Measurements from ENCODE around the gene SATB2. TPM values are rescaled to one million over a fixed set of nuclear protein-coding genes. Genes with fewer than 3 reads are reported as not detected.

The SATB2 gene
- polyA plus RNA-seq, 1 of the 3 experiments (the other 2 are of a cell fraction), result 0.13 TPM

DNA sequence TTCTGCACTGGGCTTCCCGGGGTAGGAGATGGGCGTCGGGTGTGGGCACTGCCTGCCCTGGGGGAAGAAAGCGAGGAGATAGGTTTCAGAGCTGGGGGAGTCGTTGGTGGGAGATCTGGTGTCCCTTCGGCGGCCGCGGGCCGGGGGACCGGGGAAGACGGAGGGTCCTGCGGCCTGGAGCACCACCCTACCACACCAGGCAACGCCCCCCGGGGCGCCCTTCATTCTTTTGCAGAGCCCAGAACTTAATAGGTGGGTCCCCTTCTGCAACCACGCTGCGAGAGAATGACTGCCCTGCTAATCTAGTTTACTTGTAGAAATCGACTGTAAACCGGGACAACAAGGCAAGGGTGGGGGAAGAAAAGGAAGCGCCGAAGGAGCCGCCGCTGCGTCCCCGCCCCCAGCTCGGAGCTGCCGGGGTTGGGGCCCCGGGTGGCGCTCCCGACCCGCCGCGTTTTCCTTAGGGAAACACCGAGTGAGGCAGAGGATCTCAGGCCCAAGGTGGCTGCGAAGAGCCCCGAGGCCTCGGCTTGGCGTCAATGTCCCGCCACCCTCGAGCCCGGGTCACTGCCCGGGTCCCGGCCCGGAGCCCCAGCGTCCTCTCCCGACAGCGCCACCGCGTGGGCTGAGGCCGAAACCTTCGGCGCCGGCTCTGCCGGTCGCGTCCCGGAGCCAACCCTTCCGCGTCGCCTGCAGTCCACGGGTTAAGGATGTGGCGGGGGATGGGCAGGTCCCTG lies 5.4 kb upstream of the SATB2 start:
- Histone ChIP-seq H3K4me2 (peak overlapping the region; percentile 74), H3K79me2 (ENCODE audit: insufficient read depth) (no peaks in the 10 kb centered on the region), H3K9ac (no peak overlapping the region), H3K4me1 (ENCODE audit: control insufficient read depth in 1 of 2, insufficient read depth in 2 of 2, low read depth in 1 of 2, low read length in 1 of 2) (peaks cover 0 to 12% of the 10 kb centered on the region in 2 experiments; a peak in 1 of 4 replicates), H2AFZ (ENCODE audit: low read depth) (peak overlapping the region; percentile 54; the same call in 1 of the 2 replicates), H3F3A (replicated peaks; ENCODE audit: insufficient read depth) (peaks cover 8% of the 10 kb centered on the region), H3K27ac (ENCODE audit: low read depth in 2 of 2, low read length in 1 of 2) (no peak overlapping the region), H3K9me3 (no peaks in the 10 kb centered on the region), H3K4me3 (ENCODE audit: low read depth in 2 of 2, low read length in 1 of 2) (peak overlapping the region; percentile 31 to 61), H3K9me2 (no peaks in the 10 kb centered on the region), H3K27me3 (ENCODE audit: insufficient read depth) (peaks cover 87% of the 10 kb centered on the region), H3K36me3 (replicated peaks in 1 of 2; ENCODE audit: control insufficient read depth in 1 of 2, insufficient read depth in 2 of 2, low read length in 1 of 2) (no peaks in the 10 kb centered on the region), H4K20me1 (ENCODE audit: insufficient read depth) (no peaks in the 10 kb centered on the region)
- 4% methylated on average over 28 of the region's 63 CpGs for whole genome bisulfite sequencing (ENCODE audit: low lambda C conversion rate)
- DNase-seq, result peak; percentile 90
- ChIA-PET POLR2A (no interaction called here), CTCF (interaction anchor here (1.0 to 3.4 kb wide), 7 partner anchors 10 to 1148 kb away, joined by 3 to 12 read pairs (median 4); no protein-coding TSS in a partner anchor)
- TF ChIP-seq, protein P1, sequence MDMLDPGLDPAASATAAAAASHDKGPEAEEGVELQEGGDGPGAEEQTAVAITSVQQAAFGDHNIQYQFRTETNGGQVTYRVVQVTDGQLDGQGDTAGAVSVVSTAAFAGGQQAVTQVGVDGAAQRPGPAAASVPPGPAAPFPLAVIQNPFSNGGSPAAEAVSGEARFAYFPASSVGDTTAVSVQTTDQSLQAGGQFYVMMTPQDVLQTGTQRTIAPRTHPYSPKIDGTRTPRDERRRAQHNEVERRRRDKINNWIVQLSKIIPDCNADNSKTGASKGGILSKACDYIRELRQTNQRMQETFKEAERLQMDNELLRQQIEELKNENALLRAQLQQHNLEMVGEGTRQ (IDR thresholded peaks at IDR 0.05; ENCODE audit: borderline replicate concordance, low read depth, low read length), result no peak
- peak; percentile 50 for TF ChIP-seq SMC3 (IDR thresholded peaks at IDR 0.05; ENCODE audit: low read depth, low read length)
- TF ChIP-seq TEAD4 (IDR thresholded peaks at IDR 0.05; ENCODE audit: borderline replicate concordance, insufficient read depth), result no peak
- TF ChIP-seq MXI1 (IDR thresholded peaks at IDR 0.05; ENCODE audit: low read depth, low read length), result no peak
- TF ChIP-seq, protein P2, sequence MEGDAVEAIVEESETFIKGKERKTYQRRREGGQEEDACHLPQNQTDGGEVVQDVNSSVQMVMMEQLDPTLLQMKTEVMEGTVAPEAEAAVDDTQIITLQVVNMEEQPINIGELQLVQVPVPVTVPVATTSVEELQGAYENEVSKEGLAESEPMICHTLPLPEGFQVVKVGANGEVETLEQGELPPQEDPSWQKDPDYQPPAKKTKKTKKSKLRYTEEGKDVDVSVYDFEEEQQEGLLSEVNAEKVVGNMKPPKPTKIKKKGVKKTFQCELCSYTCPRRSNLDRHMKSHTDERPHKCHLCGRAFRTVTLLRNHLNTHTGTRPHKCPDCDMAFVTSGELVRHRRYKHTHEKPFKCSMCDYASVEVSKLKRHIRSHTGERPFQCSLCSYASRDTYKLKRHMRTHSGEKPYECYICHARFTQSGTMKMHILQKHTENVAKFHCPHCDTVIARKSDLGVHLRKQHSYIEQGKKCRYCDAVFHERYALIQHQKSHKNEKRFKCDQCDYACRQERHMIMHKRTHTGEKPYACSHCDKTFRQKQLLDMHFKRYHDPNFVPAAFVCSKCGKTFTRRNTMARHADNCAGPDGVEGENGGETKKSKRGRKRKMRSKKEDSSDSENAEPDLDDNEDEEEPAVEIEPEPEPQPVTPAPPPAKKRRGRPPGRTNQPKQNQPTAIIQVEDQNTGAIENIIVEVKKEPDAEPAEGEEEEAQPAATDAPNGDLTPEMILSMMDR (IDR thresholded peaks at IDR 0.05), result peak; percentile 77
- no peak for TF ChIP-seq EP300 (IDR thresholded peaks at IDR 0.05; ENCODE audit: borderline replicate concordance in 1 of 2, low read depth in 1 of 2, low read length in 1 of 2)
- TF ChIP-seq RAD21 (IDR thresholded peaks at IDR 0.05; ENCODE audit: low read length), result peak; percentile 33; the same call in 1 of the 2 replicates
- no peak for TF ChIP-seq GABPA (IDR thresholded peaks at IDR 0.05; ENCODE audit: low read depth)
- no peak for TF ChIP-seq FOXJ3 (CRISPR knock-in tag; IDR thresholded peaks at IDR 0.05)
- TF ChIP-seq NRF1 (IDR thresholded peaks at IDR 0.05; ENCODE audit: low read depth, low read length), result no peak
- TF ChIP-seq ELF1 (IDR thresholded peaks at IDR 0.05), result 0 out of 2 replicates have a peak, but pooled peaks have one; percentile 9

DNA sequence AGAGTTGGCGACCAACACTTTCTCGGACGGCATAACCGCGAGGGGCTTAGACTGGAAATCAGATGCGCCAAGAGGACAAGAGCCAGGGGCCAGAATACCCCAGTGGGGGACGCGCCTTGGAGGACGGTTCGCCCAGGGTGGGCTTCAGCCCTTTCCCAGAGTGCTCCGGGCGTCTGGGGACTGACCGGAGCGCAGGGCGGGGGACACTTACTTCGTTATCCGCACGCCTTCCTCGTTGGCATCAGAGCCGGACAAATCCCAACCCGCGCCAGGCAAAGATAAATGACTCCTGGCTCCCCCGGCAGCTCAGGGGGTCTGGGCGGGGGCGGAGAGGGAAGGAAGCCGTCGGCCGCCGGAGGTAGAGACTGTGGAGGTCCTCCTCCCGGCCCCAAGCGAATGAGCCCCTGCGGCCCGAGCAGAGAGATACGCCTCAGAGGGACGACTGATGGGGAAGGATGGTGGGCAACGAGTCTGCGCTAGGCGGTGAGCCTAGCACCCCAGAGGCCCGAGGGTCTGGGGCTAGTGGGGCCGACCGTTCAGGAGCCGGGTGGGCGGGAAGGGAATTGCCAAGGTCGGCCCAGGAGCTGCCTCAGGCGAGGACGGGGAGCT lies 4.7 kb upstream of the SATB2 start:
- Histone ChIP-seq H3K4me1 (ENCODE audit: control insufficient read depth in 1 of 2, insufficient read depth in 2 of 2, low read depth in 1 of 2, low read length in 1 of 2) (peaks cover 0 to 12% of the 10 kb centered on the region in 2 experiments; a peak in 1 of 4 replicates), H3F3A (replicated peaks; ENCODE audit: insufficient read depth) (peaks cover 8% of the 10 kb centered on the region), H3K27me3 (ENCODE audit: insufficient read depth) (peaks cover 87% of the 10 kb centered on the region), H3K4me2 (no peak overlapping the region), H2AFZ (ENCODE audit: low read depth) (no peak overlapping the region), H3K9ac (no peak overlapping the region), H3K79me2 (ENCODE audit: insufficient read depth) (no peaks in the 10 kb centered on the region), H3K27ac (ENCODE audit: low read depth in 2 of 2, low read length in 1 of 2) (no peak overlapping the region), H4K20me1 (ENCODE audit: insufficient read depth) (no peaks in the 10 kb centered on the region), H3K4me3 (ENCODE audit: low read depth in 2 of 2, low read length in 1 of 2) (no peak overlapping the region), H3K36me3 (replicated peaks in 1 of 2; ENCODE audit: control insufficient read depth in 1 of 2, insufficient read depth in 2 of 2, low read length in 1 of 2) (no peaks in the 10 kb centered on the region), H3K9me2 (no peaks in the 10 kb centered on the region), H3K9me3 (no peaks in the 10 kb centered on the region)
- ChIA-PET CTCF (interaction anchor here (1.0 to 3.4 kb wide), 8 partner anchors 9 to 1148 kb away, joined by 3 to 12 read pairs (median 3); no protein-coding TSS in a partner anchor), POLR2A (no interaction called here)
- WGBS (ENCODE audit: low lambda C conversion rate), result 18% methylated on average over 25 of the region's 46 CpGs
- DNase-seq, result peak; percentile 31
- no peak for TF ChIP-seq MEF2A (IDR thresholded peaks at IDR 0.05; ENCODE audit: borderline replicate concordance, low read depth)
- TF ChIP-seq SIN3A (IDR thresholded peaks at IDR 0.05; ENCODE audit: borderline replicate concordance, low read depth, low read length), result no peak
- TF ChIP-seq EZH2phosphoT487 (IDR thresholded peaks at IDR 0.05; ENCODE audit: borderline replicate concordance, low read depth), result peak; percentile 49; the same call in 1 of the 2 replicates
